Measurements from ENCODE around the gene MAFG. TPM values are rescaled to one million over a fixed set of nuclear protein-coding genes. Genes with fewer than 3 reads are reported as not detected.

The MAFG gene
- total and polyA plus RNA-seq, 9 of the 15 experiments (the other 6 are each of a cell fraction or from before 2014, with no cell fraction given) = 1.1 to 58.1 (median 24.9) TPM

DNA sequence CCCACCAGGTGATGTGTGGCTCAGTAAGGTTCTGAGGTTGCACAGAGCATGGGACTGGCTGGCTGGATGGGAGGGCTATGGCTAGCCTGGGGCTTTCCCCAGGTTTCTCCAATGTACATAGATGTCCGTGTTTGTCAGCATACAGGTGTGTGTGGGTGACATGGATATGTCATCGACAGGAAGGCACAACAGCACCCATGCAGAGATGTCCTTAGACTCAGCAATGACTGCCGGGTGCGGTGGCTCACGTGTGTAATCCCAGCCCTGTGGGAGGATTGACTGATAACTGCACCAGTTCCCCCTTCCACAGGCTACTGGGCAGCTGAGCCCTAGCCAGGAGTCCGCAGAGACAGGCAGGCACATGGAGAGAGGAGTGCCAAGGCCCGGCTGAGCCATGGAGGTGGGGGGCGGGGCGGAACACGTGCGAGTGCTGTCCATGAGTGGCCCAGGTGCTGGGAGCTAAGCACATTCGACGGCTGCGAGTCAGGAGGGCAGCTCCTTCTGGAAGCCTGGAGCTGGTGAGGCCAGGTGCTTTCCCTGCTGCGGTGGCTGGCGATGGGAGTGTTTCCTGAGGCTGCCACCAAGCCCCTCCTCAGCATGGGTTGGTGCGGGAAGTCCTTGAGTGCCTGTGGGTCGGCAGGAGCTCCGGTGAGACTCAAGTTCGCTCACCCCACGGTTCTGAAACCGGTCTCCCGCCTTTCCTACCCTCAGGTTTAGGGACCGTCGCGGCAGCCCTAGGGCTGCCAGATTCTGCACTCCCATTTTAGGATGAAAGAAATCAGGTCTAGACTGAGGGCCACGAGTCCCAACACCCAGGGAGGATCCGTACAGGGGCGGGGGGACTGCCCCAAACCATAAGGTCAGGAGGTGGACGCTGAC lies 49.0 kb upstream of the MAFG start (continued):
- TF ChIP-seq, protein P1, sequence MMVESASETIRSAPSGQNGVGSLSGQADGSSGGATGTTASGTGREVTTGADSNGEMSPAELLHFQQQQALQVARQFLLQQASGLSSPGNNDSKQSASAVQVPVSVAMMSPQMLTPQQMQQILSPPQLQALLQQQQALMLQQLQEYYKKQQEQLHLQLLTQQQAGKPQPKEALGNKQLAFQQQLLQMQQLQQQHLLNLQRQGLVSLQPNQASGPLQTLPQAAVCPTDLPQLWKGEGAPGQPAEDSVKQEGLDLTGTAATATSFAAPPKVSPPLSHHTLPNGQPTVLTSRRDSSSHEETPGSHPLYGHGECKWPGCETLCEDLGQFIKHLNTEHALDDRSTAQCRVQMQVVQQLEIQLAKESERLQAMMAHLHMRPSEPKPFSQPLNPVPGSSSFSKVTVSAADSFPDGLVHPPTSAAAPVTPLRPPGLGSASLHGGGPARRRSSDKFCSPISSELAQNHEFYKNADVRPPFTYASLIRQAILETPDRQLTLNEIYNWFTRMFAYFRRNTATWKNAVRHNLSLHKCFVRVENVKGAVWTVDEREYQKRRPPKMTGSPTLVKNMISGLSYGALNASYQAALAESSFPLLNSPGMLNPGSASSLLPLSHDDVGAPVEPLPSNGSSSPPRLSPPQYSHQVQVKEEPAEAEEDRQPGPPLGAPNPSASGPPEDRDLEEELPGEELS (CRISPR knock-in tag; IDR thresholded peaks at IDR 0.05; ENCODE audit: borderline replicate concordance) = no peak
- TF ChIP-seq MXI1 (IDR thresholded peaks at IDR 0.05; ENCODE audit: low read depth, low read length) (peak; percentile 59; the same call in 1 of the 2 replicates), TCF3 (CRISPR knock-in tag; IDR thresholded peaks at IDR 0.05) (no peak), TCF7L2 (IDR thresholded peaks at IDR 0.05; ENCODE audit: low read depth, low read length) (no peak), CBX2 (IDR thresholded peaks at IDR 0.05; ENCODE audit: insufficient read depth, low read length, poor library complexity, severe bottlenecking) (no peak), RBM39 (optimal IDR thresholded peaks at IDR 0.05; ENCODE audit: low read depth, low read length) (no peak), MTA1 (IDR thresholded peaks at IDR 0.05; ENCODE audit: borderline replicate concordance) (no peak), ZNF239 (CRISPR knock-in tag; IDR thresholded peaks at IDR 0.05) (no peak), IFI16 (CRISPR knock-in tag; IDR thresholded peaks at IDR 0.05) (no peak), ZNF695 (CRISPR knock-in tag; IDR thresholded peaks at IDR 0.05) (no peak), CSDE1 (IDR thresholded peaks at IDR 0.05) (no peak; a peak in 1 of 4 replicates), PTTG1 (tag; IDR thresholded peaks at IDR 0.05; ENCODE audit: low read depth) (no peak), ZNF253 (CRISPR knock-in tag; conservative IDR thresholded peaks at IDR 0.05) (no peak), DACH1 (IDR thresholded peaks at IDR 0.05; ENCODE audit: partially characterized antibody) (no peak), ZNF717 (CRISPR knock-in tag; IDR thresholded peaks at IDR 0.05) (no peak)
- TF ChIP-seq, protein P2, sequence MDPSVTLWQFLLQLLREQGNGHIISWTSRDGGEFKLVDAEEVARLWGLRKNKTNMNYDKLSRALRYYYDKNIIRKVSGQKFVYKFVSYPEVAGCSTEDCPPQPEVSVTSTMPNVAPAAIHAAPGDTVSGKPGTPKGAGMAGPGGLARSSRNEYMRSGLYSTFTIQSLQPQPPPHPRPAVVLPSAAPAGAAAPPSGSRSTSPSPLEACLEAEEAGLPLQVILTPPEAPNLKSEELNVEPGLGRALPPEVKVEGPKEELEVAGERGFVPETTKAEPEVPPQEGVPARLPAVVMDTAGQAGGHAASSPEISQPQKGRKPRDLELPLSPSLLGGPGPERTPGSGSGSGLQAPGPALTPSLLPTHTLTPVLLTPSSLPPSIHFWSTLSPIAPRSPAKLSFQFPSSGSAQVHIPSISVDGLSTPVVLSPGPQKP (CRISPR knock-in tag; IDR thresholded peaks at IDR 0.05) = no peak
- TF ChIP-seq, protein P3, sequence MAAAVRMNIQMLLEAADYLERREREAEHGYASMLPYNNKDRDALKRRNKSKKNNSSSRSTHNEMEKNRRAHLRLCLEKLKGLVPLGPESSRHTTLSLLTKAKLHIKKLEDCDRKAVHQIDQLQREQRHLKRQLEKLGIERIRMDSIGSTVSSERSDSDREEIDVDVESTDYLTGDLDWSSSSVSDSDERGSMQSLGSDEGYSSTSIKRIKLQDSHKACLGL (CRISPR knock-in tag; IDR thresholded peaks at IDR 0.05; ENCODE audit: borderline replicate concordance, poor library complexity, severe bottlenecking) = no peak
- TF ChIP-seq, protein P4, sequence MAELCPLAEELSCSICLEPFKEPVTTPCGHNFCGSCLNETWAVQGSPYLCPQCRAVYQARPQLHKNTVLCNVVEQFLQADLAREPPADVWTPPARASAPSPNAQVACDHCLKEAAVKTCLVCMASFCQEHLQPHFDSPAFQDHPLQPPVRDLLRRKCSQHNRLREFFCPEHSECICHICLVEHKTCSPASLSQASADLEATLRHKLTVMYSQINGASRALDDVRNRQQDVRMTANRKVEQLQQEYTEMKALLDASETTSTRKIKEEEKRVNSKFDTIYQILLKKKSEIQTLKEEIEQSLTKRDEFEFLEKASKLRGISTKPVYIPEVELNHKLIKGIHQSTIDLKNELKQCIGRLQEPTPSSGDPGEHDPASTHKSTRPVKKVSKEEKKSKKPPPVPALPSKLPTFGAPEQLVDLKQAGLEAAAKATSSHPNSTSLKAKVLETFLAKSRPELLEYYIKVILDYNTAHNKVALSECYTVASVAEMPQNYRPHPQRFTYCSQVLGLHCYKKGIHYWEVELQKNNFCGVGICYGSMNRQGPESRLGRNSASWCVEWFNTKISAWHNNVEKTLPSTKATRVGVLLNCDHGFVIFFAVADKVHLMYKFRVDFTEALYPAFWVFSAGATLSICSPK (IDR thresholded peaks at IDR 0.05; ENCODE audit: borderline replicate concordance) = no peak
- TF ChIP-seq, protein P5, sequence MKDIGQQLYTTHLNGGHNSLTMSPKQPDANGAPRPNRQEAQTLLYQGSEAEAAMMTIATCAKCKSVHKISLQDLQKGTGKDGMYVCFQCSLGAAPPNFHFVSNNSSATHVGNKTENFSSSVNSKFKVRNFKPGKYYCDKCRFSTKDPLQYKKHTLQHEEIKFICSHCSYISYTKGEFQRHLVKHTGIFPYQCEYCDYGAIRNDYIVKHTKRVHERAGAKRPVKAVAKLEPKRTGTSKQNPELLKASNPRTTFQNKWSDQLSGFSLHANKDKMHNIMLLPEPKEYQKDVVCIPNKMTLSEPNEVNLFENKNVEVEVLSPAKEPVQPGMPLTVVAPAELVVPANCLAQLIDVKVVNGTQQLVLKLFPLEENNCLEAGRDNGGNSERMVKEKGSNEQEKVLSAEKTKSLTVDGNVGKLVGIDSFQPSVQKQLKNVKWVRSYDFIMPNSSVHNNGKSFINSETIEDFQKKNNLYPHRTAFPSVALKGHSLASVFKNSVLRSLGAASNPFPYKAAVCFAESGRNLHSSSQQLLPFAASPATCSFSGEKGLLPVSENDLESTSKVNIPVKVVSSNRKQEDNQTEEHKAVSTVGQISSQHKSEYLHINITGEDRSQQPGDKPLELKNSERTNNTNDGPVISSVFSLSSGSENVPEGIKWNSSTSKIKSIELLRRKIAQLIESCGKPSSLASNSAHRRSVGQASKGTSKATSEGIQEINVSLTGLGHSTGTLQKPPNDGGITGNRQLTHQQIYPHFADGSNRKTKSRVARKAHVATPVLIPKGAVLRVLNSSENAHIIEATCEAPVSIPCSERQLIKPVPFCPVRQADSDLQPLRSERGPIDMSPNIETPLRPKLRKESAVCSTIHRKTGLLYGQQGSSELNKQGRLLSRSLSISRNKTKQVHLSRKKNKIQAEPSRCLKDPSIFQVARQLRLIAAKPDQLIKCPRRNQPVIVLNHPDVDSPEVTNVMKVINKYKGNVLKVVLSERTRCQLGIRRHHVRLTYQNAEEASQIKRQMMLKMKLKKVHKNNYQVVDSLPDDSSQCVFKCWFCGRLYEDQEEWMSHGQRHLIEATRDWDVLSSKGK (CRISPR knock-in tag; IDR thresholded peaks at IDR 0.05) = no peak
